Suprapubic skin (tissue), 4 donors: ENCODE data around the gene KLRB1.

Experiments
- POLR2A ChIP-seq, 2 donors: fragments of 450-650 bp; IDR thresholded peaks; one replicate each; pipeline ENCODE4 v1.6.1; 2017; ENCODE audit warnings: antibody characterized with exemption in 2 of 2, mild to moderate bottlenecking in 2 of 2, moderate library complexity in 2 of 2
- POLR2AphosphoS5 ChIP-seq, 3 donors: sonication (generic); formaldehyde crosslinking; IDR thresholded peaks; one replicate each; pipeline ENCODE4 v1.6.1; 2017; ENCODE audit warnings: antibody characterized with exemption in 3 of 3
- TF ChIP-seq, protein P1 (sequence below), 2 donors: fragments of 200-600 bp in 1 of 2; fragments of 450-650 bp in 1 of 2; sonication (generic) in 1 of 2; IDR thresholded peaks; one replicate each; pipeline ENCODE4 v1.5.1; 2016 to 2019; ENCODE audit warnings: antibody characterized with exemption in 2 of 2, mild to moderate bottlenecking in 1 of 2, moderate library complexity in 1 of 2

DNA sequence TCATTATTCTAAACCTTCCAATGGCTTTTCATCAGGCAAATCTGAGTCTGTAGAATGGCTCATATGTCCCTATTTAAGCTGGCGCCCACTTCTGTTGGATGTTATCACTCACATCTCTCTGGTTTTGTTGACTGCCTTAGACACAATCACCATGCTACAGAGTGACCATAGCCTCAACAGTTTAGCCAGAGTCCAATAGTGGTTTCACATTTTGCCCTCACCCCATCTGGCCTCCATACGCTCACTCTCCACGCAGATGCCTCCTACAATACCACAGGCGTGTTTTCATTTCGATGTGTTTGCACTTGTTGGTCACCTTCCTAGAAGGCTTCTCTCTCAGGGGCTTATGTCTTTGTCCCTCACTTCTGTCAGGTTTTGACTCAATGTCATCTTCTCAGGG is 3.4 kb downstream of the KLRB1 start:
- TF ChIP-seq, protein P1, sequence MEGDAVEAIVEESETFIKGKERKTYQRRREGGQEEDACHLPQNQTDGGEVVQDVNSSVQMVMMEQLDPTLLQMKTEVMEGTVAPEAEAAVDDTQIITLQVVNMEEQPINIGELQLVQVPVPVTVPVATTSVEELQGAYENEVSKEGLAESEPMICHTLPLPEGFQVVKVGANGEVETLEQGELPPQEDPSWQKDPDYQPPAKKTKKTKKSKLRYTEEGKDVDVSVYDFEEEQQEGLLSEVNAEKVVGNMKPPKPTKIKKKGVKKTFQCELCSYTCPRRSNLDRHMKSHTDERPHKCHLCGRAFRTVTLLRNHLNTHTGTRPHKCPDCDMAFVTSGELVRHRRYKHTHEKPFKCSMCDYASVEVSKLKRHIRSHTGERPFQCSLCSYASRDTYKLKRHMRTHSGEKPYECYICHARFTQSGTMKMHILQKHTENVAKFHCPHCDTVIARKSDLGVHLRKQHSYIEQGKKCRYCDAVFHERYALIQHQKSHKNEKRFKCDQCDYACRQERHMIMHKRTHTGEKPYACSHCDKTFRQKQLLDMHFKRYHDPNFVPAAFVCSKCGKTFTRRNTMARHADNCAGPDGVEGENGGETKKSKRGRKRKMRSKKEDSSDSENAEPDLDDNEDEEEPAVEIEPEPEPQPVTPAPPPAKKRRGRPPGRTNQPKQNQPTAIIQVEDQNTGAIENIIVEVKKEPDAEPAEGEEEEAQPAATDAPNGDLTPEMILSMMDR (IDR thresholded peaks at IDR 0.05), result no peak
- TF ChIP-seq POLR2A (IDR thresholded peaks at IDR 0.05) (no peak), POLR2AphosphoS5 (IDR thresholded peaks at IDR 0.05) (no peak)
